Osteoblast (primary cell): ENCODE measurements around the gene IFITM5. TPM values are rescaled to one million over a fixed set of nuclear protein-coding genes. Genes with fewer than 3 reads are reported as not detected.

Experiments used
- DNase-seq: peaks from one replicate; pipeline ENCODE4 v3.0.0; 2011; ENCODE audit warnings: low spot score, mixed read lengths; ENCODE audit not compliant: insufficient read length; ENCODE audit errors: missing footprints
- H2AFZ ChIP-seq: 2 replicates; pipeline ENCODE4 v1.6.0; 2011; ENCODE audit warnings: mild to moderate bottlenecking, low read length
- H3K27ac ChIP-seq: 2 replicates; pipeline ENCODE4 v1.5.1; 2011; ENCODE audit warnings: mild to moderate bottlenecking, low read depth, low read length, moderate library complexity
- H3K27me3 ChIP-seq: 2 replicates; pipeline ENCODE4 v1.6.0; 2012; ENCODE audit warnings: mild to moderate bottlenecking, control low read depth, inconsistent platforms, low read length, moderate library complexity; ENCODE audit not compliant: insufficient read depth
- H3K36me3 ChIP-seq: 2 replicates; pipeline ENCODE4 v1.5.1; 2011; ENCODE audit warnings: mild to moderate bottlenecking, low read length, control low read depth, moderate library complexity; ENCODE audit not compliant: insufficient read depth
- H3K4me1 ChIP-seq: 2 replicates; pipeline ENCODE4 v1.5.1; 2011; ENCODE audit warnings: mild to moderate bottlenecking, low read length, control low read depth, moderate library complexity; ENCODE audit not compliant: insufficient read depth
- H3K4me2 ChIP-seq: 2 replicates; pipeline ENCODE4 v1.6.0; 2011; ENCODE audit warnings: mild to moderate bottlenecking, low read length; ENCODE audit not compliant: insufficient read depth
- H3K4me3 ChIP-seq: fragments of 200-600 bp; sonication (generic); 3 replicates; pipeline ENCODE4 v1.5.1; 2012; ENCODE audit warnings: mild to moderate bottlenecking, low read length, inconsistent platforms; ENCODE audit not compliant: insufficient read depth
- H3K79me2 ChIP-seq: 2 replicates; pipeline ENCODE4 v1.6.0; 2012; ENCODE audit warnings: mild to moderate bottlenecking, low read length, control low read depth, inconsistent platforms; ENCODE audit not compliant: insufficient read depth
- H3K9me3 ChIP-seq: 2 replicates; pipeline ENCODE4 v1.5.1; 2011; ENCODE audit warnings: low read depth, low read length, control low read depth
- H4K20me1 ChIP-seq: 2 replicates; pipeline ENCODE4 v1.6.0; 2012; ENCODE audit warnings: mild to moderate bottlenecking, low read length, control low read depth; ENCODE audit not compliant: insufficient read depth
- CTCF ChIP-seq: IDR thresholded peaks from 2 replicates; pipeline ENCODE4 v1.5.1; 2011; ENCODE audit warnings: mild to moderate bottlenecking, low read depth, low read length, moderate library complexity; ENCODE audit errors: extremely low read depth
- total RNA-seq: library from RNA; depleted of rRNA; stranded (reverse); fragments of >200 nt; gene quantifications from 2 replicates; pipeline ENCODE4 v1.2.3, GENCODE V29; 2012

Gene IFITM5
- total RNA-seq, 1 donor = not detected

GRCh38 chr11:257766-258493 lies 41.4 kb downstream of the IFITM5 start:
- peak; percentile 81 for DNase-seq
- H3K27ac ChIP-seq = no peak overlapping the region
- H3K79me2 ChIP-seq = no peaks in the 10 kb centered on the region
- H4K20me1 ChIP-seq = no peaks in the 10 kb centered on the region
- H2AFZ ChIP-seq = no peak overlapping the region
- H3K4me2 ChIP-seq = no peak overlapping the region
- H3K9me3 ChIP-seq = no peaks in the 10 kb centered on the region
- peaks cover 5% of the 10 kb centered on the region for H3K36me3 ChIP-seq
- H3K4me3 ChIP-seq = no peak overlapping the region
- peaks cover 11% of the 10 kb centered on the region for H3K27me3 ChIP-seq
- peak; percentile 17 for TF ChIP-seq CTCF
- no peaks in the 10 kb centered on the region for H3K4me1 ChIP-seq

GRCh38 chr11:256952-257737 lies 42.2 kb downstream of the IFITM5 start:
- H3K4me2 ChIP-seq = no peak overlapping the region
- H3K4me1 ChIP-seq = no peaks in the 10 kb centered on the region
- no peak overlapping the region for H2AFZ ChIP-seq
- H3K27me3 ChIP-seq = peaks cover 11% of the 10 kb centered on the region
- H3K36me3 ChIP-seq = peaks cover 13% of the 10 kb centered on the region
- no peak overlapping the region for H3K27ac ChIP-seq
- DNase-seq = no peak
- H3K4me3 ChIP-seq = no peak overlapping the region
- H3K79me2 ChIP-seq = no peaks in the 10 kb centered on the region
- TF ChIP-seq CTCF = no peak
- no peaks in the 10 kb centered on the region for H4K20me1 ChIP-seq
- no peaks in the 10 kb centered on the region for H3K9me3 ChIP-seq

- H2AFZ ChIP-seq = no peak overlapping the region
- TF ChIP-seq CTCF = no peak
Measured at GRCh38 chr11:255816-256215, 43.5 kb downstream of the IFITM5 start.

GRCh38 chr11:255176-255575 lies 44.1 kb downstream of the IFITM5 start:
- no peak overlapping the region for H2AFZ ChIP-seq
- H3K4me2 ChIP-seq = no peak overlapping the region
- peaks cover 11% of the 10 kb centered on the region for H3K27me3 ChIP-seq
- no peaks in the 10 kb centered on the region for H3K4me1 ChIP-seq
- TF ChIP-seq CTCF = no peak
- no peaks in the 10 kb centered on the region for H3K9me3 ChIP-seq
- peaks cover 32% of the 10 kb centered on the region for H3K36me3 ChIP-seq
- no peak overlapping the region for H3K4me3 ChIP-seq
- DNase-seq = no peak
- no peak overlapping the region for H3K27ac ChIP-seq
- peaks cover 3% of the 10 kb centered on the region for H4K20me1 ChIP-seq
- H3K79me2 ChIP-seq = no peaks in the 10 kb centered on the region

More at GRCh38 chr11:255816-256215, 43.5 kb downstream of the IFITM5 start:
- H3K27me3 ChIP-seq = peaks cover 11% of the 10 kb centered on the region
- no peak overlapping the region for H3K27ac ChIP-seq
- no peak overlapping the region for H3K4me2 ChIP-seq
- H3K79me2 ChIP-seq = no peaks in the 10 kb centered on the region
- H3K36me3 ChIP-seq = peaks cover 25% of the 10 kb centered on the region
- H4K20me1 ChIP-seq = no peaks in the 10 kb centered on the region
- no peaks in the 10 kb centered on the region for H3K9me3 ChIP-seq
- DNase-seq = no peak
- no peaks in the 10 kb centered on the region for H3K4me1 ChIP-seq
- H3K4me3 ChIP-seq = no peak overlapping the region
